NB4 (cell line): ENCODE data around the gene ATN1.
"Not testable (repeated sequence)": the region's sequence is repeated elsewhere in the genome, so short reads cannot be mapped to it uniquely, and the experiment has no call there.

Experiments
- DNase-seq: peaks from one replicate; pipeline ENCODE4 v3.0.0; 2010; ENCODE audit warnings: low read depth
- H3K4me3 ChIP-seq: one replicate; pipeline ENCODE4 v1.5.1; 2011; ENCODE audit warnings: mild to moderate bottlenecking, low read depth, low read length, moderate library complexity
- MYC ChIP-seq: IDR thresholded peaks from 2 replicates; pipeline ENCODE4 v1.6.1; 2011; ENCODE audit warnings: low read depth, low read length
- POLR2A ChIP-seq: IDR thresholded peaks from 2 replicates; pipeline ENCODE4 v1.6.1; 2011; ENCODE audit warnings: mild to moderate bottlenecking; ENCODE audit not compliant: insufficient read length; ENCODE audit errors: extremely low read depth
- TF ChIP-seq, protein P1 (sequence below): IDR thresholded peaks from one replicate; pipeline ENCODE4 v1.5.1; 2012; ENCODE audit warnings: low read depth, low read length
- TF ChIP-seq, protein P2 (sequence below): IDR thresholded peaks from 2 replicates; pipeline ENCODE4 v1.6.1; 2011; ENCODE audit warnings: low read depth, low read length

ATN1 gene

DNA sequence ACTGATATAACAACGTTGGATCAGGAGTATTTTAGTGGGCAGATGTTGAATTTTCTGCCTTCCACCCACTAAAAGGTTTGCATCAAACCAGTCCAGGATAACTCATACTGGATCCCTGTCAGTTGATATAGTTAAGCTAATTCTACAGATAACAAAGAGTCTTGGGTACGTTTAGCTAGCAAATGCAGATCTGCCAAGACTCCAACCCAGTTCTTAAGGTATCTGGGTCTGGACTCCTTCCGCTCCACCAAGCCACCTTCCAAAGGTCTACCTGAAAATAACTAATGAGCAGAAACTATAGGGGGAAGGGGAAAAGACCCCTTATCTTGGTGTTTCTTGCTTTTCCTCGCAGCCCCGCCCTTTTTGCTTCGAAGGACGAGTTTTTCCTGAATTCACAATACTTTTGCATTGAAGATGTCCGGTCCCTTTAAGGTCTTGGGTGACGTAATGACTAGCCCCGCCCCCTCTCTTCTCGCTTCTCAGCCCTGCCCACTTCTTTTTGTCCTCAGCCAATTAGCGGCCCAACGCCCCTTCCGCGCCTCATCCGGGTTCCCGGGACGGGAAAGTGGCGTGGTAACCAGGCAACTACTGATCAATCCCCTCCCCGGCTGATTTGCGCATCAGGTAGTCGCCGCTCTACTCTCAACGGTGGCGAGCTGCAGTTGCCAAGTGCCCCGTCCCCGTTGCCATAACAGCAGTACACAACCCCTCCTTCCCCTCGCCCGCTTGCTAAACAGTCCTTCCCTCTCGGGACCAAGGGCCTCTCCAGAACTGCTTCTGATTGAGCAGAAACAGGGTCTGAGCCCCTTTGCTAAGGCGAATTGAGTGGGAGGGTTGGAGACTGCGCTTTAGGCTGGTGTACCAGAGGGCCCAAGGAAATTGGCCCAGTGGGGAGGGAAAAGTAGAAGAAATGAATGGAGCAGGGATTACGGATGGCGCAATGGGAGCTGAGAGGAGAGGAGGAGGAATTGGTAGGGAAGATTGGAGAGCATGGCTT lies 23.2 kb upstream of the ATN1 start, which contains the start of gene LRRC23:
TSS of gene LRRC23 (plus strand) at position 543 of the 997 bp plus-strand sequence. CDS start 812 bp downstream, outside the sequence.
- peak; percentile 51 for TF ChIP-seq POLR2A
- TF ChIP-seq, protein P1, sequence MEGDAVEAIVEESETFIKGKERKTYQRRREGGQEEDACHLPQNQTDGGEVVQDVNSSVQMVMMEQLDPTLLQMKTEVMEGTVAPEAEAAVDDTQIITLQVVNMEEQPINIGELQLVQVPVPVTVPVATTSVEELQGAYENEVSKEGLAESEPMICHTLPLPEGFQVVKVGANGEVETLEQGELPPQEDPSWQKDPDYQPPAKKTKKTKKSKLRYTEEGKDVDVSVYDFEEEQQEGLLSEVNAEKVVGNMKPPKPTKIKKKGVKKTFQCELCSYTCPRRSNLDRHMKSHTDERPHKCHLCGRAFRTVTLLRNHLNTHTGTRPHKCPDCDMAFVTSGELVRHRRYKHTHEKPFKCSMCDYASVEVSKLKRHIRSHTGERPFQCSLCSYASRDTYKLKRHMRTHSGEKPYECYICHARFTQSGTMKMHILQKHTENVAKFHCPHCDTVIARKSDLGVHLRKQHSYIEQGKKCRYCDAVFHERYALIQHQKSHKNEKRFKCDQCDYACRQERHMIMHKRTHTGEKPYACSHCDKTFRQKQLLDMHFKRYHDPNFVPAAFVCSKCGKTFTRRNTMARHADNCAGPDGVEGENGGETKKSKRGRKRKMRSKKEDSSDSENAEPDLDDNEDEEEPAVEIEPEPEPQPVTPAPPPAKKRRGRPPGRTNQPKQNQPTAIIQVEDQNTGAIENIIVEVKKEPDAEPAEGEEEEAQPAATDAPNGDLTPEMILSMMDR, result no peak
- TF ChIP-seq, protein P2, sequence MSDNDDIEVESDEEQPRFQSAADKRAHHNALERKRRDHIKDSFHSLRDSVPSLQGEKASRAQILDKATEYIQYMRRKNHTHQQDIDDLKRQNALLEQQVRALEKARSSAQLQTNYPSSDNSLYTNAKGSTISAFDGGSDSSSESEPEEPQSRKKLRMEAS, result 0 out of 2 replicates have a peak, but pooled peaks have one; percentile 19
- no peak for TF ChIP-seq MYC
- H3K4me3 ChIP-seq, result peak within 1 kb of the TSS; percentile 59
- peak; percentile 95 for DNase-seq

DNA sequence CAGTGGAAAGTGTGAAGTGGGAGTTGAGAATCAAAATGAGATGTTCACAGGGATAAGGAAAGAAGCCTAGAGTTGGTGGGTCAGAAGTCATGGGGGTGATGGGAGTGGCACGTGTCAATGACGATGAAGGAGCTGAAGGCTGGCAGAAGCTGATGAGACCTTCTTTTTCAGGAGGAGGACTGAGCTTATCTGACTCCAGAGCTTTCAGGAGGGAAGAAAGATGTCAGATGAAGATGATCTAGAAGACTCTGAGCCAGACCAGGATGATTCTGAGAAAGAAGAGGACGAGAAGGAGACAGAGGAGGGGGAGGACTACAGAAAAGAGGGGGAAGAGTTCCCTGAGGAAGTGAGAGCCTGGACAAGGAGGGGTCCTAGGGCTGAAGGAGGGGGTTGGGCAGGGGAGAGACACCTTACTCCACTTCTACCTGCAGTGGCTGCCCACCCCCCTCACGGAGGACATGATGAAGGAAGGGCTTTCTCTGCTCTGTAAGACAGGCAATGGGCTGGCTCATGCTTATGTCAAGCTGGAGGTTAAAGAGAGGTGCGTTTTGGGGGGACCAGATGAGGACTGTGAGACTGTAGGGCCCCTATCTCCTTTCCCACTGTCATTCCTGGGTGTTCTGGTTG lies 22.2 kb upstream of the ATN1 start:
- no peak for TF ChIP-seq MYC
- TF ChIP-seq, protein P1, result no peak
- no peak for TF ChIP-seq POLR2A
- TF ChIP-seq, protein P2, result no peak
- DNase-seq, result no peak
- peak overlapping the region; percentile 59 for H3K4me3 ChIP-seq

DNA sequence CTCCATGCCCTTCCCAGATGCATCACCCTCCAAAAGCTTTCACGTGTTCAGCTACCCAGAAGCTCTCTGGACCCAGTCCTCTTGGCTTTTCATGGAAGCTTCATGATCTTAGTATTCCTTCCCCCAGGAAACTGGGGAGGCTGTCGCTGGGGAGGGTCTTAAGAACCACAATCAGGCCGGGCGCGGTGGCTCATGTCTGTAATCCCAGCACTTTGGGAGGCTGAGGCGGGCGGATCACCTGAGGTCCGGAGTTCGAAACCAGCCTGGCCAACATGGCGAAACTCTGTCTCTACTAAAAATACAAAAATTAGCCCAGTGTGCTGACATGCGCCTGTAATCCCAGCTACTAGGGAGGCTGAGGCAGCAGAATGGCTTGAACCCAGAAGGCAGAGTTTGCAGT lies 19.6 kb upstream of the ATN1 start:
- H3K4me3 ChIP-seq, DNase-seq: not testable (repeated sequence)

DNA sequence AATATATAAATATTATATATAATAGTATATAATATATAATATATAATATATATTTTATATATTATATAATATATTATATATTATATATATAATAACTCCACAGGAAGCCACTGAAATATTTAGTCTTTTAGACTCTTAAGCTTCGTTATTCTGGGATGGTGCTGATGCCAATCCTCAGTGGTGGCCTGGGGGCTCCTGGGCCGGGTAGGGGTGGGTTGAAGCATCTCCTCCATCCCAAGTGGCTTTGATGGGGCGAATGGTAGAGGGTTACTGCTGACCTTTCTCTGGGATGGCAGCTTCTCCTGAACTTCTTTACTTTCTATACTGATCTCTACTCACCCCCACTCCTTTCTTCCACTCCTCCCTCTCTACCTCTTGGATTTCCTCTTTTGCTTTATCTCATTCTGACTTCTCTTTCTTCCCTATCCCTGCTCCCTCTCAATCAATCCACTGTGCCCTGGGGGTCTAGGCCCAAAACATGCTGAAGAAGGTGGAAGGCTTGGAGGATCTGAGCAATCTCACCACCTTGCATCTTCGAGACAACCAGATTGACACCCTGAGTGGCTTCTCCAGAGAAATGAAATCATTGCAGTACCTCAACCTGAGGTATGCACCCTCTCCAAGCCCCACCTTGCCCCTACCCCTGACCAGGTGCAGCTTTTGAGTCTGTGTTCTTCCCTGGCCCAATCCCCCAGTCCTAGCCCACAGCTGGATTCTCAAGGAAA lies 18.2 kb upstream of the ATN1 start:
- no peak for DNase-seq
- TF ChIP-seq, protein P1, result no peak
- no peak for TF ChIP-seq POLR2A
- no peak for TF ChIP-seq MYC
- TF ChIP-seq, protein P2, result no peak
- no peak overlapping the region for H3K4me3 ChIP-seq

DNA sequence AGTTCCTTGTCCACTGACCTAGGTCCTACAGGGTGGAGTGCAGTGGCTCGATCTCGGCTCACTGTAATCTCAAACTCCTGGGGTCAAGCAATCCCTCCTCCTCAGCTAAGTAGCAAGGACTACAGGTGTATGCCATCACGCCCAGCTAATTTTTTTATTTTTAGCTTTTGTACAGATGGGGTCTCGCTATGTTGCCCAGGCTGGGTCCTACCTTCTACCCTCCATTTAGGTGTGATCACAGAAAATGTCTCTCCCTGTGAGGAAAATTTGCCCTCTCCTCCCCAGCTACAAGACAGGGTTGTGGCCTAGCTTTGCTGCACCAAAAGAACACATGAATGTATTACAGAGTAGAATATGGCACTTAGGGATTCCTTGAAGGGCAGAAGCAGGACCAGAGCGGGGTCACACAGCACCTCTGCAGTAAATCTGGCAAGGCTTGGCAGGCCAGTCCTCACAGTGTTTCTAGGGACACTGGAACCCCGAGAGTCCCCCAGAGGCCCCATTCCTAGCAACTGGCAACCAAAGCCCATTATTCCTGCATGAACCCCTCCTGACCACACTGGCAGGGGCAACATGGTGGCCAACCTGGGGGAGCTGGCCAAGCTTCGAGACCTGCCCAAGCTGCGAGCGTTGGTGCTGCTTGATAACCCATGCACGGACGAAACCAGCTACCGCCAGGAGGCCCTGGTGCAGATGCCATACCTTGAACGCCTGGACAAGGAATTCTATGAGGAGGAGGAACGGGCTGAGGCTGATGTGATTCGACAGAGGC lies 15.4 kb upstream of the ATN1 start:
- no peak overlapping the region for H3K4me3 ChIP-seq
- no peak for TF ChIP-seq MYC
- TF ChIP-seq POLR2A, result no peak
- TF ChIP-seq, protein P1, result no peak
- DNase-seq, result no peak
